ENCODE data around the gene MACROD2.

The MACROD2 gene

DNA sequence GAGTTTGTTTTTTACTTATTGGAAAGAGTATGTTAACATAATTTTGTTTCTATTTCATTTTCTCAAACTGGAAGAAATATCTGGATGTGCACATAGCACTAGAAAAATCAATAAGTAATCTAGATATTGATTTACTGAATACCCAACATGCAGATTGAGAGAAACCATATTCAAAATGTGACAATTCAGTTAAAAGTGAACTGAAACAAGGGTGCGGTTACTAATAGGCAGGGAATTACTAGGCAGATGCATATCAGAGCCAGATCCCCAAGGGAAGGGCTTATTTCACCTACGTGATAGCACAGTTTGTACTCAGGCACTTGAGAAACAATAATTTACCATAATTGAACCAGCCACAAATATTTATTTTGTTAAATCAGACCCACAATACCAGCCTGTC is 835.1 kb downstream of the MACROD2 start:
- DNase-seq: no peak

- DNase-seq: no peak
These were observed 835.6 kb downstream of the MACROD2 start for GRCh38 chr20:14830899-14831298.

DNA sequence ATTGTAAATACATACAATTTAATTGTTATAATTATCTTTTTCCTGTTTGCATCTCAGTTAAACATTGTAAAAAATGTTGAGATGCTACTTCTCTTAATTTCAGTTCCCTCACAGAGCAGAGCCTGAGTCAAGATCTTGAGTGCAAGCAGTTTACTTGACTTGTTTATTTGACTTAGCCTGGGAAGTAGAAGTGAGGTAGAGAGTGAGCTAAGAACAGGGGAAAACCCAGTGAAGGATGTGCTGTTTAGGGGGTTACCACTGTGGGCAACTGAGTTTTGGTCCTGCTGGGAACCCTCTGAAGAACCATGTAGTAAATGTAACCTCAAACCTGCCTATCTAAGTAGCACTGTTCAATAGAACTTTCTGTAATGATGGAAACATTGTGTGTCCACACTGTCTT is 837.3 kb downstream of the MACROD2 start:
- DNase-seq: no peak

DNA sequence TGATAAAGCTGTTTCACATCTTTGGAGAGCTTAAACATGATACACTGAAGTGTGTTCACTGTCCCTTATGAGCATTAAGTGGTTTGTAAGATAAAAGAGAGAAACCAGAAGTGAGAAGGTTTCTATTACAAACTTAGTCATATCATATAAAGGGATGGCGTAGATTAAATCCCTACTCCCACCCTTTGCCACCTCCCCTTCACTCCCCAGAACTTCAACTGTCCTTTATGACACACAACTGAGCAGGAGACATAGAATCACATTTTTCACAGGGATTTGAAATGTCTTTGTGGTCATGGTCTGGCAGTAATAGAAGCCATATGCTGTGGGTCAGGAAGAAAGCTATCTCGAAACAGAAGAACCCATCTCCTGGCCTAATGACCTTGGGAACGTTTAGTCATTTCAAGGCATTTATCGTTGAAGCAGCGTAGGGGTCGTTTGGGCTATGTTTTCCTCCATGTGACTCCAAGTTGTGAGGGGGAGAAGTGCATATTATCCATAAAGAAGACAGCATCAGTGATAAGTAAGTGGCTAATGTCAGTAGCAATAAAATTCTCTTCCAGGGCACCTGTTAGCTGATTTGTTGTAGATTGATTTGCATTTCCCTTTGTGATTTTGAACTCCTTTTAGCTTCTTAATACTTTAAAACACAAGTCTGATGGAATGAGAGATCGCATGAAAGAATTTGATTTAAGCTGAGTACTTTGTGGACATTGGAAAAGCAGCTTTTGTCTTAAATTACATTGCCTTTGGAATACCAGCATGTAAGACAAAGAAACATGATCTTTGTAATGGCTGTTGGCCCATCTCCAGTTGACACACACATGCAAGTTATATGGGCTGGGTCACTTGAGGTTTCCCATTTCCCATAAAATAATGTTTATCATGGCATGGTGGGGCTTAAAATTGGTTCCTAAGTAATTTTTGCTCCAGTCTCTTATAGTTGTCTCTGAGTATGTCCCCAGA is 843.6 kb downstream of the MACROD2 start:
- DNase-seq: no peak

GRCh38 chr20:14845199-14846160 is 850.2 kb downstream of the MACROD2 start:
- no peak for DNase-seq

GRCh38 chr20:14848806-14849205 is 853.5 kb downstream of the MACROD2 start:
- no peak for DNase-seq

DNA sequence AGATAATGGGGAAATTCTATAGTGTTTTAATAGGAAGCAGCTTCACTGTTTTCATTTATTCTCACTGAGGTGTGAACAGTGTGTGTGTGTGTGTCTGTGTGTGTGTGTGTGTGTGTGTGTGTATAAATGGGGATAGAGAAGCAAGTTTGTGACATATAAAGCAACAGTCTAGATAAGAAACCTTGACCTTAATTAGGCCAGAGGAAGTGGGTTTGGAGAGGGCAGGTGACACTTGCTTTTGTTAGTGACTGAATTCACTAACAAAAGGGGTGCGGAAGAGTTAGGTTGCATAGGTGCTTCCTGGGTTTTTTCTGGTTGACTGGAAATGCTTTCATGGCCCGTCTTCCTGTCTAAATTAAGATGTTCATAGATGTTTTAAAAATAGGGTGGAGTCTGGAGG is 857.8 kb downstream of the MACROD2 start:
- no peak for DNase-seq

DNA sequence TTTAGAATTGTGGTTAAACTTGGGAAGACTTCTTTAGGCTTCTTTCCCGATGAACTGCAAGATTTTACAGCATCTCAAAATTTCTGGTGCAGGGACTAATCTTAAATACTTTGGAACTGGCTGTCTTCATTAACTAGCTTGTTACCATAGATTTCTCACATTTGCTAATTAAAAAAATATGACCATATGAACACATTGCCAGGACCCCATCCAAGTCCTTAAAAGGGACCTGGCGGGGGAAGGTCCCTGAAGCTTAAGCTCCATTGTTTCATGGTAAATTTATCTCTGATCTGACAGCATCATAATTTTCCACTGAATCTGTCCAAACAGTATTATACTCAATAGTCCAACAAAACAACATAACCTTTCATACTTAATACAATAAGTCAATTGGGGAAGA is 859.9 kb downstream of the MACROD2 start:
- DNase-seq: no peak

GRCh38 chr20:14859627-14860026 is 864.3 kb downstream of the MACROD2 start:
- DNase-seq: no peak

DNA sequence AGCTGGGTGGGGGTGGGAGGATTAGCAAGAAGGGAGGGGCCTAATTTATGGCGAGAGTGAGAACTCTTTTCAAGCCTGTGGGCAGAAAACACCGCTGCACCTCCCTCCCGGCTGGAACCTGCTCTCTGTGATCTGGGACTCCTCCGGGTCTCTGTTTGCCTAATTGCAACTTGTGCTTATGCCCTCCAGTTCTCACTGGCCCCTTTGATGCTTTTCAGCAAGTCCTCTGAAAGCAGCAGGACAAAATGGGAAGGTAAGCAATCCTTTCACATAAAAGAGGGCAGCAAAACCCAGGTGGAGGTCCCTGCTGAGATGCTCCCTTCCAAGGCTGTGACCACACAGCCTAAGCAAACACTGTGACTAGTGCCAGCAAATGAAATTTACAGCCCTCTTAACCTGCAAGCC is 865.1 kb downstream of the MACROD2 start:
- DNase-seq: no peak

DNA sequence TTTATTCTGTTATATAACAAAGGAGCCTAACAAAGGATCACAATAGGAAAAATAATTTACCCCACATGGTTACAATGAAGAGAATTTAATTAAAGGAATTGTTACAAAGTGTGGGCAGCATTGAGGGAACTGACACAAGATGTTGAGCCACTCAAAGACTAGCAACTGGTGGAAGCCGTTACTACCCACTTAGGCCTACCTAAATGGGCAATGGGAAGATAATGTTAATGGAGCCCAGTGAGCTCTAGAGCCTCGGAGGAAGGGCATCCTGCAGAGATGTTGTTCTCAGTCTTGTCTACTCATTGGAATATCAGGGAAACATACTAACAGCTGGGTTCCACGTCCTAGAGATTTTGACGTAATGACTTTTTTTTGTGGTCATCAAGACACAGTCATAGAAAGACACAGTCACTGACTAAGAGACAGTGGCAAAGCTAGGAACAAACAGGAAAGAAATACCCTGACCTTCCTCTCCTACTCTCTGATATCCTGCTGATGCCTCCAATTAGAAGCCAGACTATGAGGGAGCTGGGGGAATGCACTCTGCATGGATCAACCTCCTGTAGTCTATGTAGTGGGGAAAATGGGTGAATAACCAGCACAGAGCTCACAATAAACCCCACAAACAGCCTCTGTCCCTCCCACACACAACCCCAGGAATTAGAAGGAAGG is 865.8 kb downstream of the MACROD2 start:
- DNase-seq: no peak

- DNase-seq: no peak
These were observed 869.9 kb downstream of the MACROD2 start for GRCh38 chr20:14865169-14865568.

GRCh38 chr20:14865731-14866130 is 870.4 kb downstream of the MACROD2 start:
- no peak for DNase-seq

GRCh38 chr20:14866841-14867514 is 871.7 kb downstream of the MACROD2 start:
- no peak for DNase-seq

DNA sequence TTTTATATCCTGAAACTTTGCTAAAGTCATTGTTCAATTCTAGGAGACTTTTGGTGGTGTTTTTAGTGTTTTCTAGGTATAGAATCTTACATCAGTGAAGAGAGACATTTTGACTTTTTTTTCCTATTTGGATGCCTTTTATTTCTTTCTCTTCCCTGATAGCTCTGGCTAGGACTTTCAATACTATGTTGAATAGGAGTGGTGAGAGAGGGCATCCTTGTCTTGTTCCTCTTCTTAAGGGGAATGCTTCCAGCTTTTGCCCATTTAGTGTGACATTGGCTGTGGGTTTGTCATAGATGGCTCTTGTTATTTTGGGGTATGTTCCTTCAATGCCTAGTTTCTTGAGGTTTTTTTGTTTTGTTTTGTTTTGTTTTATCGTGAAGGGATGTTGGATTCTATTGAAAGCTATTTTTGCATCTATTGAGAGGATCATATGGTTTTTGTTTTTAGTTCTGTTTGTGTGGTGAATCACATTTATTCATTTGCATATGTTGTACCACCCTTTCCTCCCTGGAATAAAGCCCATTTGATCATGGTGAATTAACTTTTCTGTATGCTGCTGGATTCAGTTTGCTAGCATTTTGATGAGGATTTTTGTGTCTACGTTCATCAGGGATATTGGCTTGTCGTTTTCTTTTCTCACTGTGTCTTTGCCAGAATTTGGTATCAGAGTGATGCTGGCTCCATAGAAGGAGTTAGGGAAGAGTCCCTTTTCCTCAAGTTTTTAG is 882.1 kb downstream of the MACROD2 start:
- no peak for DNase-seq

- DNase-seq: no peak
These were observed 883.3 kb downstream of the MACROD2 start for GRCh38 chr20:14878676-14879019.

DNA sequence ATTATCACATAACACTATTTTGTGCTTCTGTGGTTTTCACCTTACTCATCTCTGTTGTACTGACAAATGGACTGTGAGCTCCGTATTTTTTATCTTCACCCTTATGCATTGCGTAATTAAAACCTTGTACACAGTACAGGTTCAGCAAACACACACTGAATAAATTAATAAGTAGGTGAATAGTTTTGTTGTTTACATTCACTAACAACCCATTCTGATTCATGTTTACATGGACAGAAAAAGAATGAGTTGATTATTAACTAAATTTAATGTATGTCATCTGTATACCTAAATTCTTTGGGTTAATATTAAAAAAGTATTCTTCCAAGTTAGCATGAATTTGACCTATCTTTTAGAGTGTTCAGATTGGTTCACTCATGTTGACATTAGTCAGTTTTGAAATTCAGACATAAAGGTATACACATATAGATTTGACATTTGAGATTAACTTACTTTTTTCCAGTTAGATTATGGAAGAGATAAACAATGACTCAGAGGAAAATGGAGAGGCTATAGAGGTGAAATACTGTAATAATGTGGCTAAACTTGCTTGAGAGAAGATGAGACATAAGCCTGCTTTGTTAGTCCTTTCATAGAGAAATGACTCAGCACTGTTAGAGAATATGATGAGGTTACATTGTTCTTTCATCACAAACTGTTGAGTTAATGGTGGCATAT is 883.8 kb downstream of the MACROD2 start:
- no peak for DNase-seq

- no peak for DNase-seq
These were observed 884.5 kb downstream of the MACROD2 start for GRCh38 chr20:14879839-14880238.

- DNase-seq: no peak
These were observed 886.2 kb downstream of the MACROD2 start for GRCh38 chr20:14881518-14881917.

DNA sequence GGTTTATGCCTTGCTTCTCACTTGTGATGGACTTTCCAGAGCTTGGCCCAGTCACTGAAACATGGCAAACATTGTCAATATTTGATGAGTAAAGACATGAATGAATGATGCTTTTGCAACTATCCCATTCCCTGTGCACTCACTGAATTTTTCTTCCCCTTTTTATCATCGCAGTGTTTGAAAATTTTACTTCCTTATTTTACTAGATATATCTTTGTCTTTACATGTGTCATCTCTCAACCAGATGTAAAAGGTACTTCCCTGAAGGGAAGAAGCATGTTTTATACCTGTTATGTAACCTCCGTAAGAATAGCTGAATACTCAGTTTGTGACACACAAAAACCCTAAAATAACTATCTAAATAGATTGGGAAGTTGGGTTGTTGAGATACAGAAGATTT is 886.8 kb downstream of the MACROD2 start:
- DNase-seq: peak in 1 of 4 experiments; percentile 3

DNA sequence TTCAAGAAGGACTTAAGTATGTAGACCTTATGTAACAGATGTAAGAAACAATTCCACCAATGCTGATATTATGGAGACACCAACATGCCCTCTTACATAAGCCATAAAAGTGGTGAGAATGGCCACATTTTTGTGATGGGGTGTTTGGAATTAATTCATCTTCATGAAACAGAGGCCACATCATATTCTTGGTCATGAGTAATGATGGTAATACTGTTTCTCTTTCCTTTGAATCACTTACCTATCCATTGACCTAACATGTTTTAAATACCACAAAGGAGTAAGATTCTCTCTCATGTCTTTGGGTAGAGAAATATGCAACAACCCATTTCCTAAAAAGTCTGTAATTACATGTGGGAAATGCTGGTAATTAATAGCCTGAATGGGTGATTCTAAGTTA is 887.5 kb downstream of the MACROD2 start:
- DNase-seq: no peak
